BE2C (cell line): ENCODE measurements around the gene CDSN.

Experiments used
- DNase-seq: peaks from one replicate; pipeline ENCODE4 v3.0.0-alpha.2; 2020
- H3K27me3 ChIP-seq: fragments of 250-450 bp; sonication (Bioruptor Pico); 2 replicates; pipeline ENCODE4 v1.5.1; 2020; ENCODE audit warnings: mild to moderate bottlenecking
- H3K36me3 ChIP-seq: fragments of 250-450 bp; sonication (Bioruptor Pico); 2 replicates; pipeline ENCODE4 v1.5.1; 2020; ENCODE audit warnings: mild to moderate bottlenecking
- H3K4me1 ChIP-seq: fragments of 250-450 bp; sonication (Bioruptor Pico); 2 replicates; pipeline ENCODE4 v1.5.1; 2020
- H3K4me3 ChIP-seq: 2 replicates; pipeline ENCODE4 v1.5.1; 2011; ENCODE audit warnings: low read depth, low read length
- H3K9me3 ChIP-seq: fragments of 250-450 bp; sonication (Bioruptor Pico); 2 replicates; pipeline ENCODE4 v1.5.1; 2020
- CTCF ChIP-seq: IDR thresholded peaks from 2 replicates; pipeline ENCODE4 v1.5.1; 2012; ENCODE audit warnings: mild to moderate bottlenecking, low read depth, low read length

Gene CDSN

GRCh38 chr6:31094389-31094881 is 25.8 kb downstream of the CDSN start:
- Histone ChIP-seq H3K36me3 (no peaks in the 10 kb centered on the region), H3K4me3 (no peak overlapping the region), H3K4me1 (peaks cover 9% of the 10 kb centered on the region; the same call in 1 of the 2 replicates), H3K27me3 (no peaks in the 10 kb centered on the region), H3K9me3 (no peaks in the 10 kb centered on the region)
- no peak for DNase-seq
- TF ChIP-seq CTCF = no peak

GRCh38 chr6:31092769-31093505 is 27.3 kb downstream of the CDSN start:
- Histone ChIP-seq H3K9me3 (no peaks in the 10 kb centered on the region), H3K4me3 (no peak overlapping the region), H3K36me3 (no peaks in the 10 kb centered on the region), H3K27me3 (no peaks in the 10 kb centered on the region), H3K4me1 (peaks cover 9% of the 10 kb centered on the region; the same call in 1 of the 2 replicates)
- no peak for DNase-seq
- TF ChIP-seq CTCF = no peak

- DNase-seq = no peak
- H3K27me3 ChIP-seq = no peaks in the 10 kb centered on the region
- H3K36me3 ChIP-seq = no peaks in the 10 kb centered on the region
- no peak for TF ChIP-seq CTCF
- no peaks in the 10 kb centered on the region for H3K9me3 ChIP-seq
- no peak overlapping the region for H3K4me3 ChIP-seq
- peaks cover 10% of the 10 kb centered on the region; the same call in 1 of the 2 replicates for H3K4me1 ChIP-seq
Measured at GRCh38 chr6:31092238-31092637, 28.0 kb downstream of the CDSN start.

- no peak for TF ChIP-seq CTCF
- Histone ChIP-seq H3K27me3 (no peaks in the 10 kb centered on the region), H3K4me1 (peaks cover 12% of the 10 kb centered on the region; the same call in 1 of the 2 replicates), H3K4me3 (no peak overlapping the region), H3K9me3 (no peaks in the 10 kb centered on the region), H3K36me3 (no peaks in the 10 kb centered on the region)
- no peak for DNase-seq
Measured at GRCh38 chr6:31091680-31092079, 28.6 kb downstream of the CDSN start.

GRCh38 chr6:31090973-31091364 is 29.3 kb downstream of the CDSN start:
- no peak for TF ChIP-seq CTCF
- no peaks in the 10 kb centered on the region for H3K9me3 ChIP-seq
- H3K36me3 ChIP-seq = no peaks in the 10 kb centered on the region
- H3K4me3 ChIP-seq = no peak overlapping the region
- H3K27me3 ChIP-seq = no peaks in the 10 kb centered on the region
- H3K4me1 ChIP-seq = peaks cover 10% of the 10 kb centered on the region
- DNase-seq = no peak

GRCh38 chr6:31090275-31090972 is 29.8 kb downstream of the CDSN start:
- no peak for DNase-seq
- Histone ChIP-seq H3K36me3 (no peaks in the 10 kb centered on the region), H3K4me3 (no peak overlapping the region), H3K9me3 (no peaks in the 10 kb centered on the region), H3K4me1 (peaks cover 10% of the 10 kb centered on the region), H3K27me3 (no peaks in the 10 kb centered on the region)
- TF ChIP-seq CTCF = no peak
